K562 (cell line): Measurements from ENCODE around the gene WDR91. TPM values are rescaled to one million over a fixed set of nuclear protein-coding genes. Genes with fewer than 3 reads are reported as not detected.

Source experiments
- BRF1 ChIP-seq: IDR thresholded peaks from 3 replicates; pipeline ENCODE4 v1.6.1; 2011; ENCODE audit warnings: borderline replicate concordance, mild to moderate bottlenecking; ENCODE audit not compliant: insufficient read length; ENCODE audit errors: extremely low read depth
- EWSR1 ChIP-seq: fragments of 450-650 bp; IDR thresholded peaks from 2 replicates; pipeline ENCODE4 v1.6.1; 2018; ENCODE audit warnings: borderline replicate concordance, mild to moderate bottlenecking, low read depth, moderate library complexity; ENCODE audit not compliant: partially characterized antibody
- MYBL2 ChIP-seq, 2 experiments: fragments of 450-650 bp in 1 of 2; sonication (generic) in 1 of 2; formaldehyde crosslinking in 1 of 2; IDR thresholded peaks; 2 replicates each; pipeline versions ENCODE4 v1.6.1 to v1.8.1; 2017 to 2022; ENCODE audit warnings: borderline replicate concordance in 1 of 2, inconsistent platforms in 1 of 2, low read depth in 1 of 2, mild to moderate bottlenecking in 1 of 2, missing genetic modification reagents in 1 of 2, moderate library complexity in 1 of 2
- TOE1 ChIP-seq, 2 experiments: fragments of 450-650 bp in 1 of 2; sonication (generic) in 1 of 2; formaldehyde crosslinking in 1 of 2; IDR thresholded peaks; 2 replicates each; pipeline versions ENCODE4 v1.7.1 to v1.8.0; 2016 to 2022; ENCODE audit warnings: borderline replicate concordance in 2 of 2, mild to moderate bottlenecking in 2 of 2, antibody characterized with exemption in 1 of 2, inconsistent platforms in 1 of 2, low read depth in 1 of 2, missing genetic modification reagents in 1 of 2, moderate library complexity in 1 of 2
- polyA plus RNA-seq, 8 experiments: library from polyadenylated mRNA; depleted of rRNA in 4 of 8; stranded (reverse) in 5 of 8; unstranded in 3 of 8; fragments of >200 nt; fragmentation: Nextera tagmentation in 2 of 8; fragmentation: Illumina TruSeq in 1 of 8; extraction: Ambion mirVana in 2 of 8; extraction: Trizol in 1 of 8; gene quantifications; 2 replicates each; pipeline versions ENCODE4 v1.2.1 to v1.2.3, GENCODE V29; 2011 to 2014; ENCODE audit warnings: inconsistent platforms in 1 of 8, missing spikeins in 1 of 8
- total RNA-seq, 7 experiments: library from RNA; depleted of rRNA in 6 of 7; stranded (reverse); fragments of >200 nt in 6 of 7; fragmentation: Illumina TruSeq in 2 of 7; extraction: Trizol in 2 of 7; gene quantifications; 2 replicates each; pipeline versions ENCODE4 v1.2.1 to v1.2.3, GENCODE V29; 2011 to 2021; ENCODE audit warnings: low replicate concordance in 1 of 7
- TF ChIP-seq, protein P1 (sequence below): fragments of 450-650 bp; IDR thresholded peaks from one replicate; pipeline ENCODE4 v1.6.1; 2018; ENCODE audit warnings: mild to moderate bottlenecking, moderate library complexity; ENCODE audit not compliant: partially characterized antibody
- TF ChIP-seq, protein P2 (sequence below): sonication (generic); formaldehyde crosslinking; IDR thresholded peaks from 2 replicates; pipeline ENCODE4 v1.8.1; 2023; ENCODE audit warnings: mild to moderate bottlenecking, missing genetic modification reagents, moderate library complexity
- TF ChIP-seq, protein P3 (sequence below): fragments of 450-650 bp; IDR thresholded peaks from 2 replicates; pipeline ENCODE4 v1.6.1; 2017; ENCODE audit warnings: mild to moderate bottlenecking, moderate library complexity
- TF ChIP-seq, protein P4 (sequence below): fragments of 200-600 bp; sonication (generic); IDR thresholded peaks from one replicate; pipeline ENCODE4 v1.6.1; 2012; ENCODE audit warnings: mild to moderate bottlenecking, low read depth, low read length, inconsistent platforms

The WDR91 gene
- total and polyA plus RNA-seq, 9 of the 15 experiments (the other 6 are each of a cell fraction or from before 2014, with no cell fraction given): 1.9 to 18.2 (median 9.8) TPM

DNA sequence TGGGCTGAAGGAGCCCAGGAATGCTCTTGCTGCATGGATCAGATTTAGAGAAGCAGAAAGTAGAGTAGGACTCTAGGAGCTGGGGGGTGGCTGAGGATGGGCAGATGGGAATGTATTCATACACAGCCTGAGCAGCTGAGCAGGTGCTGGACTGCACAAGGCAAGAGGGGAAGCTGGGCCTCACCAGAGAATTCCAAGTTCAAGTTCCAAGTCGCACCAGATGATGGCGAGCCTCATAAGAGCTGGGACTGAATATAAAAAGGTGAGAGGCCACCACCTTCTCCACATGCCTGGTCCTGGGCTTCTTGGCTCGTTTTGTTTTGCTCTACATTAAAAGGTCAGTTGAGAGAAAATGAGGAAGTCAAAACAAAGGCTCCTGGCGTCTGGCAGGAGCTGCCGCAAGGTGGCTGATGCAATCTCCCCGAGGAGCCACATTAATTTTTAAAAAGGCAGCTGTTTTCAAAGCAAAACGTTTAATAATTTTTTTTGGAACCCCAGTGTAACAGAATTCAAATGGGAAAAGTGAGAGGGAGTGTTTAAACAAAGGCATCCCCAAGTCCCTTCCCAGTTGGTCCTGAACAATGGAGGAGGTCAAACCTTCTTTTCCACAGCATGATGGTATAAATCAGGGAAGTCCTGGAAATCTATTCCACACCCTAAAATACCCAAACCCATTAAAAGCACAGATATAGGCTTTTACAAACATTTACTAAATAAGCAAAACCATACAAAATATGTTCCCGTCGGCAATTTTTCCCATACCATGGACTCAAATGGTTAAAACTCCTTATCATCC is 50.3 kb downstream of the WDR91 start (continued):
- TF ChIP-seq, protein P1, sequence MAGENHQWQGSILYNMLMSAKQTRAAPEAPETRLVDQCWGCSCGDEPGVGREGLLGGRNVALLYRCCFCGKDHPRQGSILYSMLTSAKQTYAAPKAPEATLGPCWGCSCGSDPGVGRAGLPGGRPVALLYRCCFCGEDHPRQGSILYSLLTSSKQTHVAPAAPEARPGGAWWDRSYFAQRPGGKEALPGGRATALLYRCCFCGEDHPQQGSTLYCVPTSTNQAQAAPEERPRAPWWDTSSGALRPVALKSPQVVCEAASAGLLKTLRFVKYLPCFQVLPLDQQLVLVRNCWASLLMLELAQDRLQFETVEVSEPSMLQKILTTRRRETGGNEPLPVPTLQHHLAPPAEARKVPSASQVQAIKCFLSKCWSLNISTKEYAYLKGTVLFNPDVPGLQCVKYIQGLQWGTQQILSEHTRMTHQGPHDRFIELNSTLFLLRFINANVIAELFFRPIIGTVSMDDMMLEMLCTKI: no peak
- TF ChIP-seq, protein P2, sequence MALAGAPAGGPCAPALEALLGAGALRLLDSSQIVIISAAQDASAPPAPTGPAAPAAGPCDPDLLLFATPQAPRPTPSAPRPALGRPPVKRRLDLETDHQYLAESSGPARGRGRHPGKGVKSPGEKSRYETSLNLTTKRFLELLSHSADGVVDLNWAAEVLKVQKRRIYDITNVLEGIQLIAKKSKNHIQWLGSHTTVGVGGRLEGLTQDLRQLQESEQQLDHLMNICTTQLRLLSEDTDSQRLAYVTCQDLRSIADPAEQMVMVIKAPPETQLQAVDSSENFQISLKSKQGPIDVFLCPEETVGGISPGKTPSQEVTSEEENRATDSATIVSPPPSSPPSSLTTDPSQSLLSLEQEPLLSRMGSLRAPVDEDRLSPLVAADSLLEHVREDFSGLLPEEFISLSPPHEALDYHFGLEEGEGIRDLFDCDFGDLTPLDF (CRISPR knock-in tag): no peak
- no peak for TF ChIP-seq BRF1
- TF ChIP-seq TOE1 (IDR thresholded peaks at IDR 0.05; ENCODE audit: borderline replicate concordance): no peak
- TF ChIP-seq TOE1 (CRISPR knock-in tag; IDR thresholded peaks at IDR 0.05; ENCODE audit: borderline replicate concordance, low read depth): no peak
- TF ChIP-seq, protein P3, sequence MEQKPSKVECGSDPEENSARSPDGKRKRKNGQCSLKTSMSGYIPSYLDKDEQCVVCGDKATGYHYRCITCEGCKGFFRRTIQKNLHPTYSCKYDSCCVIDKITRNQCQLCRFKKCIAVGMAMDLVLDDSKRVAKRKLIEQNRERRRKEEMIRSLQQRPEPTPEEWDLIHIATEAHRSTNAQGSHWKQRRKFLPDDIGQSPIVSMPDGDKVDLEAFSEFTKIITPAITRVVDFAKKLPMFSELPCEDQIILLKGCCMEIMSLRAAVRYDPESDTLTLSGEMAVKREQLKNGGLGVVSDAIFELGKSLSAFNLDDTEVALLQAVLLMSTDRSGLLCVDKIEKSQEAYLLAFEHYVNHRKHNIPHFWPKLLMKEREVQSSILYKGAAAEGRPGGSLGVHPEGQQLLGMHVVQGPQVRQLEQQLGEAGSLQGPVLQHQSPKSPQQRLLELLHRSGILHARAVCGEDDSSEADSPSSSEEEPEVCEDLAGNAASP: no peak
- no peak for TF ChIP-seq EWSR1
- TF ChIP-seq, protein P4, sequence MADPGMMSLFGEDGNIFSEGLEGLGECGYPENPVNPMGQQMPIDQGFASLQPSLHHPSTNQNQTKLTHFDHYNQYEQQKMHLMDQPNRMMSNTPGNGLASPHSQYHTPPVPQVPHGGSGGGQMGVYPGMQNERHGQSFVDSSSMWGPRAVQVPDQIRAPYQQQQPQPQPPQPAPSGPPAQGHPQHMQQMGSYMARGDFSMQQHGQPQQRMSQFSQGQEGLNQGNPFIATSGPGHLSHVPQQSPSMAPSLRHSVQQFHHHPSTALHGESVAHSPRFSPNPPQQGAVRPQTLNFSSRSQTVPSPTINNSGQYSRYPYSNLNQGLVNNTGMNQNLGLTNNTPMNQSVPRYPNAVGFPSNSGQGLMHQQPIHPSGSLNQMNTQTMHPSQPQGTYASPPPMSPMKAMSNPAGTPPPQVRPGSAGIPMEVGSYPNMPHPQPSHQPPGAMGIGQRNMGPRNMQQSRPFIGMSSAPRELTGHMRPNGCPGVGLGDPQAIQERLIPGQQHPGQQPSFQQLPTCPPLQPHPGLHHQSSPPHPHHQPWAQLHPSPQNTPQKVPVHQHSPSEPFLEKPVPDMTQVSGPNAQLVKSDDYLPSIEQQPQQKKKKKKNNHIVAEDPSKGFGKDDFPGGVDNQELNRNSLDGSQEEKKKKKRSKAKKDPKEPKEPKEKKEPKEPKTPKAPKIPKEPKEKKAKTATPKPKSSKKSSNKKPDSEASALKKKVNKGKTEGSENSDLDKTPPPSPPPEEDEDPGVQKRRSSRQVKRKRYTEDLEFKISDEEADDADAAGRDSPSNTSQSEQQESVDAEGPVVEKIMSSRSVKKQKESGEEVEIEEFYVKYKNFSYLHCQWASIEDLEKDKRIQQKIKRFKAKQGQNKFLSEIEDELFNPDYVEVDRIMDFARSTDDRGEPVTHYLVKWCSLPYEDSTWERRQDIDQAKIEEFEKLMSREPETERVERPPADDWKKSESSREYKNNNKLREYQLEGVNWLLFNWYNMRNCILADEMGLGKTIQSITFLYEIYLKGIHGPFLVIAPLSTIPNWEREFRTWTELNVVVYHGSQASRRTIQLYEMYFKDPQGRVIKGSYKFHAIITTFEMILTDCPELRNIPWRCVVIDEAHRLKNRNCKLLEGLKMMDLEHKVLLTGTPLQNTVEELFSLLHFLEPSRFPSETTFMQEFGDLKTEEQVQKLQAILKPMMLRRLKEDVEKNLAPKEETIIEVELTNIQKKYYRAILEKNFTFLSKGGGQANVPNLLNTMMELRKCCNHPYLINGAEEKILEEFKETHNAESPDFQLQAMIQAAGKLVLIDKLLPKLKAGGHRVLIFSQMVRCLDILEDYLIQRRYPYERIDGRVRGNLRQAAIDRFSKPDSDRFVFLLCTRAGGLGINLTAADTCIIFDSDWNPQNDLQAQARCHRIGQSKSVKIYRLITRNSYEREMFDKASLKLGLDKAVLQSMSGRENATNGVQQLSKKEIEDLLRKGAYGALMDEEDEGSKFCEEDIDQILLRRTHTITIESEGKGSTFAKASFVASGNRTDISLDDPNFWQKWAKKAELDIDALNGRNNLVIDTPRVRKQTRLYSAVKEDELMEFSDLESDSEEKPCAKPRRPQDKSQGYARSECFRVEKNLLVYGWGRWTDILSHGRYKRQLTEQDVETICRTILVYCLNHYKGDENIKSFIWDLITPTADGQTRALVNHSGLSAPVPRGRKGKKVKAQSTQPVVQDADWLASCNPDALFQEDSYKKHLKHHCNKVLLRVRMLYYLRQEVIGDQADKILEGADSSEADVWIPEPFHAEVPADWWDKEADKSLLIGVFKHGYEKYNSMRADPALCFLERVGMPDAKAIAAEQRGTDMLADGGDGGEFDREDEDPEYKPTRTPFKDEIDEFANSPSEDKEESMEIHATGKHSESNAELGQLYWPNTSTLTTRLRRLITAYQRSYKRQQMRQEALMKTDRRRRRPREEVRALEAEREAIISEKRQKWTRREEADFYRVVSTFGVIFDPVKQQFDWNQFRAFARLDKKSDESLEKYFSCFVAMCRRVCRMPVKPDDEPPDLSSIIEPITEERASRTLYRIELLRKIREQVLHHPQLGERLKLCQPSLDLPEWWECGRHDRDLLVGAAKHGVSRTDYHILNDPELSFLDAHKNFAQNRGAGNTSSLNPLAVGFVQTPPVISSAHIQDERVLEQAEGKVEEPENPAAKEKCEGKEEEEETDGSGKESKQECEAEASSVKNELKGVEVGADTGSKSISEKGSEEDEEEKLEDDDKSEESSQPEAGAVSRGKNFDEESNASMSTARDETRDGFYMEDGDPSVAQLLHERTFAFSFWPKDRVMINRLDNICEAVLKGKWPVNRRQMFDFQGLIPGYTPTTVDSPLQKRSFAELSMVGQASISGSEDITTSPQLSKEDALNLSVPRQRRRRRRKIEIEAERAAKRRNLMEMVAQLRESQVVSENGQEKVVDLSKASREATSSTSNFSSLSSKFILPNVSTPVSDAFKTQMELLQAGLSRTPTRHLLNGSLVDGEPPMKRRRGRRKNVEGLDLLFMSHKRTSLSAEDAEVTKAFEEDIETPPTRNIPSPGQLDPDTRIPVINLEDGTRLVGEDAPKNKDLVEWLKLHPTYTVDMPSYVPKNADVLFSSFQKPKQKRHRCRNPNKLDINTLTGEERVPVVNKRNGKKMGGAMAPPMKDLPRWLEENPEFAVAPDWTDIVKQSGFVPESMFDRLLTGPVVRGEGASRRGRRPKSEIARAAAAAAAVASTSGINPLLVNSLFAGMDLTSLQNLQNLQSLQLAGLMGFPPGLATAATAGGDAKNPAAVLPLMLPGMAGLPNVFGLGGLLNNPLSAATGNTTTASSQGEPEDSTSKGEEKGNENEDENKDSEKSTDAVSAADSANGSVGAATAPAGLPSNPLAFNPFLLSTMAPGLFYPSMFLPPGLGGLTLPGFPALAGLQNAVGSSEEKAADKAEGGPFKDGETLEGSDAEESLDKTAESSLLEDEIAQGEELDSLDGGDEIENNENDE: no peak
- no peak; the same call in 1 of the 2 replicates for TF ChIP-seq MYBL2 (IDR thresholded peaks at IDR 0.05; ENCODE audit: low read depth)
- TF ChIP-seq MYBL2 (CRISPR knock-in tag; IDR thresholded peaks at IDR 0.05; ENCODE audit: borderline replicate concordance): no peak
